GM21529 (cell line): Measurements from ENCODE around the gene CCBE1.
"Not testable (repeated sequence)": the region's sequence is repeated elsewhere in the genome, so short reads cannot be mapped to it uniquely, and the experiment has no call there.

Experiments used
- ATAC-seq: cut with Tn5 transposase; IDR thresholded peaks from one replicate; pipeline ENCODE4 v1.9.1; 2021; ENCODE audit not compliant: unreplicated experiment

The CCBE1 gene

GRCh38 chr18:59697236-59697932, at the start of gene CCBE1:
CCBE1 (minus strand) TSS chr18:59697423.
- ATAC-seq: peak; percentile 76

- no peak for ATAC-seq
These were observed 47.1 kb upstream of the CCBE1 start for GRCh38 chr18:59744271-59744721.

- no peak for ATAC-seq
These were observed 46.3 kb upstream of the CCBE1 start for GRCh38 chr18:59743566-59743965.

GRCh38 chr18:59742325-59743111, 45.3 kb upstream of the CCBE1 start:
- ATAC-seq: no peak

- ATAC-seq: no peak
These were observed 42.9 kb upstream of the CCBE1 start for GRCh38 chr18:59740141-59740540.

- ATAC-seq: no peak
These were observed 40.6 kb upstream of the CCBE1 start for GRCh38 chr18:59737776-59738300.

GRCh38 chr18:59737335-59737734, 40.1 kb upstream of the CCBE1 start:
- not testable (repeated sequence) for ATAC-seq

- ATAC-seq: no peak
These were observed 38.8 kb upstream of the CCBE1 start for GRCh38 chr18:59736061-59736460.

- ATAC-seq: no peak
These were observed 38.1 kb upstream of the CCBE1 start for GRCh38 chr18:59735269-59735860.

- no peak for ATAC-seq
These were observed 36.2 kb upstream of the CCBE1 start for GRCh38 chr18:59733421-59733820.

- no peak for ATAC-seq
These were observed 33.7 kb upstream of the CCBE1 start for GRCh38 chr18:59730896-59731295.

- no peak for ATAC-seq
These were observed 32.6 kb upstream of the CCBE1 start for GRCh38 chr18:59729781-59730180.

- no peak for ATAC-seq
These were observed 31.6 kb upstream of the CCBE1 start for GRCh38 chr18:59728816-59729215.

- ATAC-seq: no peak
These were observed 27.9 kb upstream of the CCBE1 start for GRCh38 chr18:59725142-59725541.

- no peak for ATAC-seq
These were observed 26.9 kb upstream of the CCBE1 start for GRCh38 chr18:59724103-59724502.

GRCh38 chr18:59721931-59722330, 24.7 kb upstream of the CCBE1 start:
- no peak for ATAC-seq

- no peak for ATAC-seq
These were observed 24.0 kb upstream of the CCBE1 start for GRCh38 chr18:59721211-59721610.

GRCh38 chr18:59719544-59720181, 22.4 kb upstream of the CCBE1 start:
- no peak for ATAC-seq

GRCh38 chr18:59718464-59719157, 21.4 kb upstream of the CCBE1 start:
- no peak for ATAC-seq

GRCh38 chr18:59718108-59718463, 20.9 kb upstream of the CCBE1 start:
- no peak for ATAC-seq

- no peak for ATAC-seq
These were observed 20.1 kb upstream of the CCBE1 start for GRCh38 chr18:59717291-59717690.
